GM12865 (cell line): ENCODE data around the gene LUZP2.

Source experiments
- DNase-seq: peaks from one replicate; pipeline ENCODE4 v3.0.0; 2010; ENCODE audit warnings: low read depth
- H3K4me3 ChIP-seq: 2 replicates; pipeline ENCODE4 v1.5.1; 2011; ENCODE audit warnings: mild to moderate bottlenecking, low read depth, low read length, control low read depth
- TF ChIP-seq, protein P1 (sequence below): IDR thresholded peaks from 2 replicates; pipeline ENCODE4 v1.5.1; 2011; ENCODE audit warnings: low read length, control low read depth, low read depth, inconsistent platforms; ENCODE audit not compliant: insufficient read depth; ENCODE audit errors: missing control alignments

The LUZP2 gene

GRCh38 chr11:24489477-24489876 is 7.4 kb upstream of the LUZP2 start:
- TF ChIP-seq, protein P1, sequence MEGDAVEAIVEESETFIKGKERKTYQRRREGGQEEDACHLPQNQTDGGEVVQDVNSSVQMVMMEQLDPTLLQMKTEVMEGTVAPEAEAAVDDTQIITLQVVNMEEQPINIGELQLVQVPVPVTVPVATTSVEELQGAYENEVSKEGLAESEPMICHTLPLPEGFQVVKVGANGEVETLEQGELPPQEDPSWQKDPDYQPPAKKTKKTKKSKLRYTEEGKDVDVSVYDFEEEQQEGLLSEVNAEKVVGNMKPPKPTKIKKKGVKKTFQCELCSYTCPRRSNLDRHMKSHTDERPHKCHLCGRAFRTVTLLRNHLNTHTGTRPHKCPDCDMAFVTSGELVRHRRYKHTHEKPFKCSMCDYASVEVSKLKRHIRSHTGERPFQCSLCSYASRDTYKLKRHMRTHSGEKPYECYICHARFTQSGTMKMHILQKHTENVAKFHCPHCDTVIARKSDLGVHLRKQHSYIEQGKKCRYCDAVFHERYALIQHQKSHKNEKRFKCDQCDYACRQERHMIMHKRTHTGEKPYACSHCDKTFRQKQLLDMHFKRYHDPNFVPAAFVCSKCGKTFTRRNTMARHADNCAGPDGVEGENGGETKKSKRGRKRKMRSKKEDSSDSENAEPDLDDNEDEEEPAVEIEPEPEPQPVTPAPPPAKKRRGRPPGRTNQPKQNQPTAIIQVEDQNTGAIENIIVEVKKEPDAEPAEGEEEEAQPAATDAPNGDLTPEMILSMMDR = no peak
- H3K4me3 ChIP-seq = no peak overlapping the region
- DNase-seq = no peak

DNA sequence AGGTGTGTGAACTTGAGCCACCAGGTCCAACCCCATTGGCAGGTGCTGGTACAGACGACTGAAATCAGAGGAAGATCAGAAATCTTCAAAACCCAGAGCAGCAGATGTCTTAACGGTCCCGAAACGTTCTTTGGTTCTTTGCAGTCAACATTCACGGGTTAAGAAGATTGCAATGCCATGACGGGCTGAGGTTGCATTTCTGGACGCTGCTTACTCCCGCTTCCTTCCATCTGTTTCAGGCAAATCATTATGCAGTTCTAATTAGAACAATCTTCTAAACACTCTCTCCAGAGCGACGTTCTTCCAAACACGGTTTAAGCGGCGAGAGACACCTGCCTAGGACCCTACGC is 492 bp upstream of the LUZP2 start:
- no peak overlapping the region for H3K4me3 ChIP-seq
- no peak for DNase-seq
- TF ChIP-seq, protein P1 = no peak

GRCh38 chr11:24497831-24498230 is 978 bp downstream of the LUZP2 start:
- H3K4me3 ChIP-seq = no peak overlapping the region
- TF ChIP-seq, protein P1 = no peak
- DNase-seq = no peak

DNA sequence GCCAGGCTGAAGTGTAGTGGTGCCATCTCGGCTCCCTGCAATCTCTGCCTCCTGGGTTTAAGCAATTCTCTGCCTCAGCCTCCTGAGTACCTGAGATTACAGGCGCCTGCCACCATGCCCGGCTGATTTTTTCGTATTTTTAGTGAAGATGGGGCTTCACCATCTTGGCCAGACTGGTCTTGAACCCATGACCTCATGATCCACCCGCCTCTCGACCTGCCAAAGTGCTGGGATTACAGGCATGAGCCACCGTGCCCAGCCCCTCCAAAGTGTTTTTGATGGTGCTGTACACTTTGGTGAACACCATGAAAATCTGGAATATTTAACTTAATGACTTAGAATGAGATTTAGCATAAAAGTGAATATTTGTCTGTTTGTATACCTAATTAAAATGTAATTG is 5.6 kb downstream of the LUZP2 start:
- DNase-seq = no peak
- no peak overlapping the region for H3K4me3 ChIP-seq
- TF ChIP-seq, protein P1 = no peak

DNA sequence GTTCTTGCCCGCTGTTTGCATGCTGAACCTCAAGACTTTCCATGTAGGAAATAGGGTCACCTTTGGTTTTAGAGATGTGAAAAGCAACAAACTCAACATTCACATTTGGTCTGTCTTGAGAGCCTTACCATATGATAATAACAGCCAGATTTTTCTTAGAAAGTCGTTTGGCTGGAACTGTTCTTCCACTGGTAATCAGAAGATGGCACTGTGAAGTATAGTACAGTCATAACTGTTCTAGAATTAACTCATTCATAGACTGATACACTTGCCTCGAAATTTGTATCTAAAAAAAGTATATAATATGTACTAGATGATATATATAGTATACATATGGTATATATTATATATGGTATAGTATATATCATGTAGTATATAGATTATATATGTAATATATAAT is 12.3 kb downstream of the LUZP2 start:
- TF ChIP-seq, protein P1 = no peak
- no peak for DNase-seq
- H3K4me3 ChIP-seq = no peak overlapping the region

DNA sequence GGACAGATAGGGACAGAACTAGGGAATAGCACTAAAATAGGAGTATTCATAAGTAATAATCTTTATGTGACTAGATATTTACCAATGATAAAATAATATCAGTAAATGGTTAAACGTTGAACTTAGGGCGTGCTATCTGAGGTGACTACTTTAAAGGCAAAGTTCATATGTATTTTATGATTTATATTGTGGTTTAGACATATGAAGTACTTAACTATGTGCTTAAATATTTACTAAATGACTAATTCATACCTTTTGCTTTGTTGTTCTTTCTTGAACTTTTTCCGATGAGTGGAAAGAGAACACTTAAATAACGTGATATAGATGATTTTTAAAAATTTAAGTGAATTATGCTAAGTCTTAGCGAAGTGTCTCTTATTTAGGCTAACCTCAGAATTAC is 14.7 kb downstream of the LUZP2 start:
- DNase-seq = no peak
- TF ChIP-seq, protein P1 = no peak
- no peak overlapping the region for H3K4me3 ChIP-seq

- DNase-seq = no peak
- no peak overlapping the region for H3K4me3 ChIP-seq
- TF ChIP-seq, protein P1 = no peak
These were observed 16.8 kb downstream of the LUZP2 start for GRCh38 chr11:24513479-24514218.
